Pancreas (tissue), 10 donors: ENCODE measurements around the gene PSMA7. TPM values are rescaled to one million over a fixed set of nuclear protein-coding genes. Genes with fewer than 3 reads are reported as not detected.

ENCODE experiments used
- ATAC-seq, 4 donors: fragments of 200-7000 bp; cut with Tn5 transposase; one replicate each; pipeline versions ENCODE4 v1.8.0 to v1.9.1; 2020; ENCODE audit warnings: mild to moderate bottlenecking in 4 of 4, moderate library complexity in 4 of 4
- DNase-seq, 6 donors: peaks; one replicate each; pipeline ENCODE4 v3.0.0-alpha.2; 2020
- FAIRE-seq: peaks from 2 replicates; lab custom pipeline; 2012; peaks lifted over from hg19 to GRCh38; lab: Jason Lieb, UNC
- H3K27ac ChIP-seq, 4 donors: fragments of 200-600 bp; sonication (generic); 1 replicate in 3 of 4; 2 replicates in 1 of 4; pipeline versions ENCODE4 v1.5.0 to v1.8.0; 2020
- H3K27me3 ChIP-seq, 4 donors: fragments of 200-600 bp; one replicate each; pipeline ENCODE4 v1.8.0; 2021
- H3K36me3 ChIP-seq, 3 donors: fragments of 200-600 bp; sonication (generic) in 1 of 3; one replicate each; pipeline versions ENCODE4 v1.5.0 to v1.8.0; 2020 to 2021
- H3K4me1 ChIP-seq, 3 donors: fragments of 200-600 bp; one replicate each; pipeline ENCODE4 v1.8.0; 2021
- H3K4me3 ChIP-seq, 4 donors: fragments of 200-600 bp; sonication (generic) in 2 of 4; one replicate each; pipeline versions ENCODE4 v1.5.0 to v1.8.0; 2020 to 2021
- H3K9me3 ChIP-seq, 4 donors: fragments of 200-600 bp; one replicate each; pipeline ENCODE4 v1.8.0; 2021
- CTCF ChIP-seq, 4 donors: fragments of 200-600 bp; sonication (generic) in 3 of 4; IDR thresholded peaks; one replicate each; pipeline versions ENCODE4 v1.5.0 to v1.8.0; 2021; ENCODE audit warnings: antibody characterized with exemption in 4 of 4
- WGBS, 2 donors: extraction: QIAGEN DNeasy Blood & Tissue Kit; methylation state at CpG; one replicate each; pipeline ENCODE4 v1.1.7; 2013; 5-methylcytosine and 5-hydroxymethylcytosine counted together
- intact Hi-C, 3 donors: fragments of 100-400 bp; cut with DNase I; formaldehyde crosslinking; loops; one replicate each; pipeline versions ENCODE4 v1.11.1 to v1.14.2; 2022
- polyA plus RNA-seq, 2 donors: library from polyadenylated mRNA; stranded (reverse); fragments of 200-250 nt; gene quantifications; one replicate each; pipeline ENCODE4 v1.2.3, GENCODE V29; 2013
- total RNA-seq, 6 donors: library from RNA; stranded (reverse); fragmentation: NEBNext Ultra II Directional in 4 of 6; extraction: Animal tissue kit (Norgen Biotek cat#: 25700) in 4 of 6; gene quantifications; one replicate each; pipeline versions ENCODE4 v1.2.1 to v1.2.4, GENCODE V29; 2021 to 2023
- donor health status: healthy with polysubstance abuse.
- donor health status: DM: no; HTN: no; CAD: no; lungs with moderate emphysema.
- donor health status: DM: no; HTN: no; CAD: no.
- donor health status: control.
- donor health status: control.
- donor health status: Bipolar disorder and iron deficiency.
- donor health status: DM: yes; HTN: yes; CAD: no.
- donor health status: DM: no; HTN: no; CAD: no.
- donor health status: DM: no; HTN: no; CAD: no.
- donor health status: DM: yes; HTN: yes; CAD: no.

The PSMA7 gene
- total and polyA plus RNA-seq, 8 donors: 55.6 to 119 (median 74.3) TPM

DNA sequence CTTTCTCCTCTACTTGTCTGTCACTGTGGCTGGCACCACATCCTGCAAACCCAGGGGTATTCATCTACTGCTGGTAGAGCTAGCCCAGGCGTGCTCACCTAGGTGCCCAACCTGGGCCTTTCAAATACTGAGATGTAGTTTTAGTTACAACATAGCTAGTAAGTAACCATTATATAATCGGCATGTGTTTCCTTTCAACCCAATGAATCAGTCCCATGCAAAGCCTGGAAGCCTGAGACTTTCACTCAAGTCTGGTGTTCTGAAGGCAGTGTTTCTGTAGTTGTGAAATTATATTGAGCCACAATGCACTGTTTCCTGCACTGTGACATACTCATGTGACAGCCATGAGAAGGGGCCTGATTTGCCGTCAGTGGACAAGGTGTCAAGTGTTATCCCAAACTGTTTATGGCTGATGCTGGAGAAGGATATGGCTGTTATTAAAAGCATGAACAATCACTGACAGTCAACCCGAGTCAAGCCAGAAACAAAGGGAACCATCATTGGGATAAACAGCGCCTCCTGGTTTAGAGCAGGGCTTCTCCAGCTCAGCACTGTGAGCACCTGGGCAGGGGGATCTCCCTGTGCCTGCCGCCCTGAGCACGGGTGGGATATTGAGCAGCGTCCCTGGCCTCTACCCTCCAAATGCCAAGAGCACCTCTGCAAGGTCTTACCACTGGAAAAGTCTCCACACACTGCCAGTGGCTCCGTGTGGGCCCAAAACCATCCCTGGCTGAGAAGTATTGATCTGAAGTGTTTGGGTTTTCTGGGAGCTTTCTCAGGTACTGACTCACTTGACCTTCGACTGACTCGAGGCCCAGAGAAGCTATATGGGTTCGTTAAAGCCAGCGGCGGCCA, 1.6 kb downstream of the PSMA7 start:
- FAIRE-seq (no peak), ATAC-seq (peak; percentile 9 to 17 (median 14)), DNase-seq (peak in 3 of 6 donors; percentile 30 to 64 (median 58))
- no peaks in the 10 kb centered on the region for H3K27me3 ChIP-seq
- peaks cover 16 to 26% (median 21%) of the 10 kb centered on the region in 3 donors for H3K4me1 ChIP-seq
- TF ChIP-seq CTCF (IDR thresholded peaks at IDR 0.05): no peak
- H3K4me3 ChIP-seq: peak overlapping the region in 3 of 4 donors; percentile 87 to 94 (median 88)
- H3K36me3 ChIP-seq: peaks cover 10 to 36% (median 28%) of the 10 kb centered on the region in 3 donors
- intact Hi-C loops: no loop called here
- no peaks in the 10 kb centered on the region for H3K9me3 ChIP-seq
- 14 to 19% methylated on average over 14 of the region's 14 CpGs for WGBS, 2 donors
- H3K27ac ChIP-seq: peak overlapping the region in 3 of 4 donors; percentile 87 to 99 (median 88)

DNA sequence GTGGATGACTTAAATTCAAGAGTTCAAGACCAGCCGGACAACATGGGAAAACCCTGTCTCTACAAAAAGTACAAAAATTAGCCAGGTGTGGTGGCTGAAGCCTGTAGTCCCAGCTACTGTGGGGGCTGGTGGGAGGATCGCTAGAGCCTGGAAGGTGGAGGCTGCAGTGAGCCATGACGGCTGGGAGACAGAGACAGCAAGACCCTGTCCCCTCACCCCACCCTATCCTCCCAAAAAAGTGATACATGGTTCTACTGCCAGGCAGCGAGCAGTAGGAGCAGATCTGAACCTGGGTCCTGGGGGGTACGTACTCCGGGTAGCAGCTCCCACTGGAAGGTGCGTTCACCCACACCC, 2.2 kb downstream of the PSMA7 start:
- no peaks in the 10 kb centered on the region for H3K9me3 ChIP-seq
- FAIRE-seq (no peak), DNase-seq (no peak), ATAC-seq (no peak)
- WGBS, 2 donors: 78 to 89% methylated on average over 7 of the region's 7 CpGs
- no peak for TF ChIP-seq CTCF (IDR thresholded peaks at IDR 0.05)
- H3K27ac ChIP-seq: no peak overlapping the region
- peaks cover 10 to 36% (median 28%) of the 10 kb centered on the region in 3 donors for H3K36me3 ChIP-seq
- intact Hi-C loops: no loop called here
- H3K27me3 ChIP-seq: no peaks in the 10 kb centered on the region
- peak overlapping the region in 1 of 4 donors; percentile 88 for H3K4me3 ChIP-seq
- H3K4me1 ChIP-seq: peaks cover 16 to 26% (median 21%) of the 10 kb centered on the region in 3 donors

- no peak for TF ChIP-seq CTCF (IDR thresholded peaks at IDR 0.05)
- H3K4me3 ChIP-seq: no peak overlapping the region
- FAIRE-seq (no peak), ATAC-seq (no peak), DNase-seq (no peak)
- H3K27me3 ChIP-seq: no peaks in the 10 kb centered on the region
- peaks cover 10 to 20% (median 15%) of the 10 kb centered on the region in 3 donors for H3K4me1 ChIP-seq
- intact Hi-C loops: loop anchor here in 1 of 3 donors (5.0 kb wide), 1 partner anchor 127 kb away; no protein-coding TSS in a partner anchor
- H3K36me3 ChIP-seq: peaks cover 10 to 36% (median 28%) of the 10 kb centered on the region in 3 donors
- H3K9me3 ChIP-seq: no peaks in the 10 kb centered on the region
- H3K27ac ChIP-seq: no peak overlapping the region
- 88% methylated on average over 13 of the region's 13 CpGs for WGBS, 2 donors
These were observed 3.6 kb downstream of the PSMA7 start for GRCh38 chr20:62139636-62140035.

GRCh38 chr20:62138912-62139311, 4.3 kb downstream of the PSMA7 start:
- FAIRE-seq: no peak
- Histone ChIP-seq H3K27ac (no peak overlapping the region), H3K4me3 (no peak overlapping the region), H3K9me3 (no peaks in the 10 kb centered on the region), H3K36me3 (peaks cover 10 to 36% (median 28%) of the 10 kb centered on the region in 3 donors), H3K4me1 (peaks cover 9 to 19% (median 13%) of the 10 kb centered on the region in 3 donors), H3K27me3 (no peaks in the 10 kb centered on the region)
- no peak for TF ChIP-seq CTCF (IDR thresholded peaks at IDR 0.05)
- DNase-seq: no peak
- 87 to 91% methylated on average over 10 of the region's 10 CpGs for WGBS, 2 donors
- intact Hi-C loops: loop anchor here in 1 of 3 donors (5.0 kb wide), 1 partner anchor 127 kb away; no protein-coding TSS in a partner anchor
- ATAC-seq: no peak
